H1 (cell line): ENCODE measurements around the gene DENND11.

Experiments
- CHD1 ChIP-seq: IDR thresholded peaks from 2 replicates; pipeline ENCODE4 v1.6.1; 2012; ENCODE audit warnings: low read depth, low read length, improper control_type of control experiment
- CHD2 ChIP-seq: IDR thresholded peaks from 2 replicates; pipeline ENCODE4 v1.6.1; 2012; ENCODE audit warnings: low read length, improper control_type of control experiment
- CREB1 ChIP-seq: IDR thresholded peaks from 2 replicates; pipeline ENCODE4 v1.6.1; 2012; ENCODE audit warnings: inconsistent platforms
- CTCF ChIP-seq, 3 experiments: IDR thresholded peaks; 1 replicate in 2 of 3; 2 replicates in 1 of 3; pipeline versions ENCODE4 v1.5.1 to v1.6.1; 2011; ENCODE audit warnings: low read length in 3 of 3, mild to moderate bottlenecking in 3 of 3, inconsistent platforms in 2 of 3, low read depth in 1 of 3, moderate library complexity in 1 of 3; ENCODE audit not compliant: insufficient read depth in 1 of 3; ENCODE audit errors: control extremely low read depth in 1 of 3
- KDM1A ChIP-seq: fragments of 200-600, 300-600 bp; sonication (generic); IDR thresholded peaks from 2 replicates; pipeline ENCODE4 v1.7.1; 2016; ENCODE audit warnings: mild to moderate bottlenecking, low read length, borderline replicate concordance
- MAX ChIP-seq: IDR thresholded peaks from 2 replicates; pipeline ENCODE4 v1.6.1; 2012; ENCODE audit warnings: inconsistent platforms
- POLR2A ChIP-seq, 2 experiments: IDR thresholded peaks; 1 replicate in 1 of 2; 2 replicates in 1 of 2; pipeline ENCODE4 v1.6.1; 2011; ENCODE audit warnings: low read depth in 2 of 2, low read length in 2 of 2, mild to moderate bottlenecking in 2 of 2; ENCODE audit errors: control extremely low read depth in 1 of 2
- POLR2AphosphoS5 ChIP-seq: IDR thresholded peaks from 2 replicates; pipeline ENCODE4 v1.6.1; 2011; ENCODE audit warnings: low read depth, low read length
- POU5F1 ChIP-seq: IDR thresholded peaks from 2 replicates; pipeline ENCODE4 v1.6.1; 2011; ENCODE audit warnings: low read depth, mild to moderate bottlenecking, low read length, moderate library complexity
- SP1 ChIP-seq: IDR thresholded peaks from 2 replicates; pipeline ENCODE4 v1.6.1; 2011; ENCODE audit warnings: low read depth, low read length
- SRF ChIP-seq: IDR thresholded peaks from 2 replicates; pipeline ENCODE4 v1.6.1; 2011; ENCODE audit warnings: mild to moderate bottlenecking, low read depth, low read length, moderate library complexity

DNA sequence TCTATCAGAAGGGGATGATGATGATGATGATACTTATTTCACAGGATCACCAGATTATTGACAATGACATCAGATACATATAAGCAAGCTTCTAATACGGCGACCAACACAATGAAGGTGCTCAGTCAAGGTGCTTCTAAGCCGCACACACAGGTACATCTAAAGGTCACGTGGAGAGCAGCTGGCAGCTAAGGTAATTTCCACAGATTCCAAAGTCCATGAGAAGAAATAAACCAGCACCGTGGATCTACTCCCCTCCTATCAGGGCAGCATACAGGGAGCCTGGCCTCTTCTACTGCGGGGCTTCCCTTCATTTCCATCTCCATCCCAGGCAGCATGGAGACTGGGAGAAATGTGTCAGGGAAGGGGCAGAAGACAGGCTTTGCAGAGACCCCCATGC lies 37.5 kb downstream of the DENND11 start:
- TF ChIP-seq CTCF (IDR thresholded peaks at IDR 0.05; ENCODE audit: control extremely low read depth in 1 of 3, insufficient read depth in 1 of 3, low read depth in 1 of 3, low read length in 3 of 3), result no peak
- TF ChIP-seq CHD2, result no peak
- no peak for TF ChIP-seq CHD1
- TF ChIP-seq POLR2AphosphoS5, result no peak
- TF ChIP-seq CREB1, result no peak
- no peak for TF ChIP-seq KDM1A
- no peak for TF ChIP-seq MAX
- TF ChIP-seq SRF, result no peak
- no peak for TF ChIP-seq POU5F1
- TF ChIP-seq POLR2A (IDR thresholded peaks at IDR 0.05; ENCODE audit: control extremely low read depth in 1 of 2, low read depth in 2 of 2, low read length in 2 of 2), result no peak
- no peak for TF ChIP-seq SP1
